ENCODE results near the gene RPL18. TPM values are rescaled to one million over a fixed set of nuclear protein-coding genes. Genes with fewer than 3 reads are reported as not detected.

The RPL18 gene
- total and polyA plus RNA-seq, 8 donors, result 1,028 to 1,744 (median 1,547) TPM

DNA sequence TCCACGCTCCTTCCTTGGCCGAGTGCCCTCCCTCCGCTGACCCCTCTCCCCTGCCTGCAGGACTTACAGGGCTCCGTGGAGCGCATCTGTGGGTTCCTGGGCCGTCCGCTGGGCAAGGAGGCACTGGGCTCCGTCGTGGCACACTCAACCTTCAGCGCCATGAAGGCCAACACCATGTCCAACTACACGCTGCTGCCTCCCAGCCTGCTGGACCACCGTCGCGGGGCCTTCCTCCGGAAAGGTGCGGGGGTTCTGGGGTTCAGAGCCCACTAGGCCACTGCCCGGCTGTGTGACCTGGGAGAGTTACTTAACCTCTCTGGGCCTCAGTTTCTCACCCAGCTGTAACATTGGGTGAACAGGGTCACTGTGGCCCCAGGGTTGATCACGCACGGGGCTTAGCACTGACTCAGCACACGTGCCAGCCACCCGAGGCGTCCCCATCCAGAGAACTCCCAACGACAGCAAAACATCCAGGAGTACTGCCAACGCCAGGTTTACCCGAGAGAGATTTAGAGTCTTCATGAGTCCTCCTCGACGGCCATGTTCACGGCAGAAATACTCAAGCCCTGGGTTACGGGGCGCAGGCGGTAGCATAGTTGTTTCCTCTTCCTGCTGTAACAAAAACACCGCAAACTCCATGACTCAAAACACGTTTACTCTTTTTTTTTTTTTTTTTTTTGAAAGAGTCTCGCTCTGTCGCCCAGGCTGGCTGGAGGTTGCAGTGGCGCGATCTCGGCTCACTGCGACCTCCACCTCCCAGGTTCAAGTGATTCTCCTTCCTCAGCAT is 22.1 kb downstream of the RPL18 start:
- TF ChIP-seq, protein P1, sequence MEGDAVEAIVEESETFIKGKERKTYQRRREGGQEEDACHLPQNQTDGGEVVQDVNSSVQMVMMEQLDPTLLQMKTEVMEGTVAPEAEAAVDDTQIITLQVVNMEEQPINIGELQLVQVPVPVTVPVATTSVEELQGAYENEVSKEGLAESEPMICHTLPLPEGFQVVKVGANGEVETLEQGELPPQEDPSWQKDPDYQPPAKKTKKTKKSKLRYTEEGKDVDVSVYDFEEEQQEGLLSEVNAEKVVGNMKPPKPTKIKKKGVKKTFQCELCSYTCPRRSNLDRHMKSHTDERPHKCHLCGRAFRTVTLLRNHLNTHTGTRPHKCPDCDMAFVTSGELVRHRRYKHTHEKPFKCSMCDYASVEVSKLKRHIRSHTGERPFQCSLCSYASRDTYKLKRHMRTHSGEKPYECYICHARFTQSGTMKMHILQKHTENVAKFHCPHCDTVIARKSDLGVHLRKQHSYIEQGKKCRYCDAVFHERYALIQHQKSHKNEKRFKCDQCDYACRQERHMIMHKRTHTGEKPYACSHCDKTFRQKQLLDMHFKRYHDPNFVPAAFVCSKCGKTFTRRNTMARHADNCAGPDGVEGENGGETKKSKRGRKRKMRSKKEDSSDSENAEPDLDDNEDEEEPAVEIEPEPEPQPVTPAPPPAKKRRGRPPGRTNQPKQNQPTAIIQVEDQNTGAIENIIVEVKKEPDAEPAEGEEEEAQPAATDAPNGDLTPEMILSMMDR (IDR thresholded peaks at IDR 0.05), result no peak
- Histone ChIP-seq H3K36me3 (no peaks in the 10 kb centered on the region), H3K27me3 (peaks cover 0 to 5% of the 10 kb centered on the region in 2 donors), H3K4me1 (no peaks in the 10 kb centered on the region), H3K4me3 (no peak overlapping the region), H3K9me3 (no peaks in the 10 kb centered on the region), H3K27ac (no peak overlapping the region)
- DNase-seq, result no peak
- intact Hi-C loops (cut with DNase I), result no loop called here
- no peak for ATAC-seq

DNA sequence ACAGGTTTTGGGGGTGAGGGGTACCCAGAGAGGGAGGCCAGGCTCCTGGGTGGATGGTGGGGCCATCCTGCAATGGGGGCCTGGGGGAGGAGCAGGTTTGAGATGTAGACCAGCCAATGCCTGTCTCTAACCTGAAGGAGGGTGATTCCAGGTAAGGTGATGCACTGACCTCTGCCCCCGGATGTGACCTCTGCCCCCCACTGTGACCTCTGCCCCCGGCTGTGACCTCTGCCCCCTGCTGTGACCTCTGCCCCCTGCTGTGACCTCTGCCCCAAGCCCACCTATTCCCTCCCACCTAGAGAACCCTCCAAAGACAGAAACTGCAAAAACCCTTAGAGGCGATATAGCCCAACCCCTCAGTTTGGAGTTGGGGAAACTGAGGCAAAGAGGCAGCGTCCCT is 22.7 kb downstream of the RPL18 start:
- DNase-seq (no peak), ATAC-seq (no peak)
- Histone ChIP-seq H3K4me1 (no peaks in the 10 kb centered on the region), H3K9me3 (no peaks in the 10 kb centered on the region), H3K27ac (no peak overlapping the region), H3K36me3 (no peaks in the 10 kb centered on the region), H3K27me3 (peaks cover 0 to 5% of the 10 kb centered on the region in 2 donors), H3K4me3 (no peak overlapping the region)
- intact Hi-C loops (cut with DNase I), result no loop called here
- TF ChIP-seq, protein P1 (IDR thresholded peaks at IDR 0.05), result no peak

DNA sequence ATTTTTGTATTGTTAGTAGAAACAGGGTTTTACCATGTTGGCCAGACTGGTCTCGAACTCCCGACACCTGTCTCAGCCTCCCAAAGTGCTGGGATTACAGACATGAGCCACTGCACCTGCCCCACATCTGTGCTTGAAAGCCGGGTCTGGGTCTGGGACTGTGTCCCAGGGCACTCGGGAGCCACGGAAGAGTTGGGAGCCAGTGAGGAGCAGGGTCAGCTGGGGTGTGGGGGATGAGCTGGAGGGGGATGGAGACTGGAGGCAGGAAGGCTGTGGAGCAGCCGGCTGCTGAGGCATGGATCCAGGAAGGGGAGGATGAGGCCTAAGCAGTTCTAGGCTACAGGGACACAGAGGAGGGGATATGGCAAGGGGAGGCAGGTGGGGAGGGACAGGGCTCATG is 23.1 kb downstream of the RPL18 start:
- ATAC-seq (no peak), DNase-seq (no peak)
- no peaks in the 10 kb centered on the region for H3K9me3 ChIP-seq
- no peak overlapping the region for H3K27ac ChIP-seq
- H3K27me3 ChIP-seq, result peaks cover 0 to 5% of the 10 kb centered on the region in 2 donors
- TF ChIP-seq, protein P1 (IDR thresholded peaks at IDR 0.05), result no peak
- H3K4me3 ChIP-seq, result no peak overlapping the region
- no peaks in the 10 kb centered on the region for H3K4me1 ChIP-seq
- intact Hi-C loops (cut with DNase I), result no loop called here
- H3K36me3 ChIP-seq, result no peaks in the 10 kb centered on the region

DNA sequence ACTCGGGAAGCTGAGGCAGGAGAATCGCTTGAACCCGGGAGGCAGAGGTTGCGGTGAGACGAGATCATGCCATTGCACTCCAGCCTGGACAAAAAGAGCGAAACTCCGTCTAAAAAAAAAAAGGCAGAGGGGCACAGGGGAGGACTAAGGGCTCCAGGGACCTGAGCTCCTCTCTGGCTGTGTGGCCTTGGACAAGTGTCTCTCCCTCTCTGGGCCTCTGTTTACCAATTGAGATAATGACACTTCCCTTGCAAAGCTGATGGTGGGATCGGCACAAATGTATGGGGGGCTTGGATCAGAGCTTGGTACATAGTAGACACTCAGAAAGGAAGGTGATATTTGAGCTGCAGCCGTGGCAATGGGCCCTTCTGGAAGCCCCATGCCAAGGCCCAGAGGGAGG is 23.8 kb downstream of the RPL18 start:
- H3K36me3 ChIP-seq, result no peaks in the 10 kb centered on the region
- DNase-seq (no peak), ATAC-seq (no peak)
- H3K27me3 ChIP-seq, result peaks cover 0 to 5% of the 10 kb centered on the region in 2 donors
- H3K4me3 ChIP-seq, result no peak overlapping the region
- H3K9me3 ChIP-seq, result no peaks in the 10 kb centered on the region
- H3K27ac ChIP-seq, result no peak overlapping the region
- intact Hi-C loops (cut with DNase I), result no loop called here
- no peaks in the 10 kb centered on the region for H3K4me1 ChIP-seq
- TF ChIP-seq, protein P1 (IDR thresholded peaks at IDR 0.05), result no peak

DNA sequence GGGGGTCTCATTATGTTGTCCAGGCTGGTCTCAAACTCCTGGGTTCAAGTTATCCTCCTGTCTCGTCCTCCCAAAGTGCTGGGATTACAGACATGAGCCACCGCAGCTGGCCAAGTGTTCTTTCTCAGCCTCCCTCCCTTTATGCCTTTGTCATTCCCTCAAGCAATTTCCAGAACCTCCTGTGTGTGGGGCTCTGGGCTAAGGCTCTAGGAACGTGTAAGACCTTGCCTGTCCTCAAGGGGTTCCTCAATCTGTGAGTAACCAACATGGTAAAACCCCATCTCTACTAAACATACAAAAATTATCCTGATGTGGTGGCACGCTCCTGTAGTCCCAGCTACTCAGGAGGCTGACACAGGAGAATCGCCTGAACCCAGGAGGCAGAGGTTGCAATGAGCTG is 28.0 kb downstream of the RPL18 start:
- Histone ChIP-seq H3K27me3 (peaks cover 0 to 5% of the 10 kb centered on the region in 2 donors), H3K9me3 (no peaks in the 10 kb centered on the region), H3K36me3 (no peaks in the 10 kb centered on the region), H3K4me3 (no peak overlapping the region), H3K4me1 (peaks cover 0 to 10% of the 10 kb centered on the region in 2 donors), H3K27ac (no peak overlapping the region)
- TF ChIP-seq, protein P1 (IDR thresholded peaks at IDR 0.05), result no peak
- intact Hi-C loops (cut with DNase I), result no loop called here
- ATAC-seq (no peak), DNase-seq (no peak)
